MCF 10A (cell line): Measurements from ENCODE around the gene ASB4. TPM values are rescaled to one million over a fixed set of nuclear protein-coding genes. Genes with fewer than 3 reads are reported as not detected.
A peak's percentile ranks its signal among the peaks of the same experiment; 100 is the strongest.

ENCODE experiments used
- BruUV-seq: library from RNA; stranded (reverse); fragments of 400-500 nt; replicated peaks from 2 replicates; lab custom pipeline; 2021; lab: Mats Ljungman, UMichigan
- CTCF ChIA-PET: fragments of 300-600 bp; sonication (Branson Sonifier 250); formaldehyde crosslinking; extraction: SDS; loops from one replicate; lab custom pipeline; 2021; ENCODE audit warnings: antibody characterized with exemption, inconsistent platforms; lab: Yijun Ruan, JAX
- POLR2A ChIA-PET: fragments of 300-600, 350-650 bp; sonication (Branson Sonifier 250); formaldehyde crosslinking; extraction: SDS; loops from one replicate; lab custom pipeline; 2020; ENCODE audit warnings: antibody characterized with exemption, inconsistent platforms; lab: Yijun Ruan, JAX
- DNase-seq: peaks from one replicate; pipeline ENCODE4 v3.0.0-alpha.2; 2018; ENCODE audit not compliant: unreplicated experiment
- H3K27ac Mint-ChIP-seq: one replicate; pipeline ENCODE4 v1.8.0; 2022; ENCODE audit warnings: mild to moderate bottlenecking, low read depth, mixed read lengths; ENCODE audit not compliant: unreplicated experiment
- H3K27me3 Mint-ChIP-seq: one replicate; pipeline ENCODE4 v1.8.0; 2022; ENCODE audit warnings: mixed read lengths; ENCODE audit not compliant: insufficient read depth, unreplicated experiment
- H3K36me3 Mint-ChIP-seq: one replicate; pipeline ENCODE4 v1.8.0; 2022; ENCODE audit warnings: mild to moderate bottlenecking, moderate library complexity, mixed read lengths; ENCODE audit not compliant: insufficient read depth, unreplicated experiment
- H3K4me1 Mint-ChIP-seq: one replicate; pipeline ENCODE4 v1.8.0; 2022; ENCODE audit warnings: mixed read lengths; ENCODE audit not compliant: insufficient read depth, unreplicated experiment
- H3K4me3 Mint-ChIP-seq: one replicate; pipeline ENCODE4 v1.8.0; 2022; ENCODE audit warnings: mild to moderate bottlenecking, moderate library complexity, mixed read lengths; ENCODE audit not compliant: unreplicated experiment
- H3K9me3 Mint-ChIP-seq: one replicate; pipeline ENCODE4 v1.8.0; 2022; ENCODE audit warnings: mixed read lengths; ENCODE audit not compliant: unreplicated experiment
- intact Hi-C: fragments of 100-400 bp; cut with micrococcal nuclease; formaldehyde crosslinking; loops from 2 replicates; pipeline ENCODE4 v1.14.1; 2022
- total RNA-seq: library from RNA; stranded (reverse); gene quantifications from 2 replicates; pipeline ENCODE4 v1.2.3, GENCODE V29; 2022
- TF ChIP-seq, protein P1 (sequence below): fragments of 200-600 bp; IDR thresholded peaks from one replicate; pipeline ENCODE4 v1.8.0; 2022; ENCODE audit warnings: antibody characterized with exemption, mild to moderate bottlenecking; ENCODE audit not compliant: unreplicated experiment

The ASB4 gene
- total RNA-seq, 1 experiment from 2014 or later = not detected

DNA sequence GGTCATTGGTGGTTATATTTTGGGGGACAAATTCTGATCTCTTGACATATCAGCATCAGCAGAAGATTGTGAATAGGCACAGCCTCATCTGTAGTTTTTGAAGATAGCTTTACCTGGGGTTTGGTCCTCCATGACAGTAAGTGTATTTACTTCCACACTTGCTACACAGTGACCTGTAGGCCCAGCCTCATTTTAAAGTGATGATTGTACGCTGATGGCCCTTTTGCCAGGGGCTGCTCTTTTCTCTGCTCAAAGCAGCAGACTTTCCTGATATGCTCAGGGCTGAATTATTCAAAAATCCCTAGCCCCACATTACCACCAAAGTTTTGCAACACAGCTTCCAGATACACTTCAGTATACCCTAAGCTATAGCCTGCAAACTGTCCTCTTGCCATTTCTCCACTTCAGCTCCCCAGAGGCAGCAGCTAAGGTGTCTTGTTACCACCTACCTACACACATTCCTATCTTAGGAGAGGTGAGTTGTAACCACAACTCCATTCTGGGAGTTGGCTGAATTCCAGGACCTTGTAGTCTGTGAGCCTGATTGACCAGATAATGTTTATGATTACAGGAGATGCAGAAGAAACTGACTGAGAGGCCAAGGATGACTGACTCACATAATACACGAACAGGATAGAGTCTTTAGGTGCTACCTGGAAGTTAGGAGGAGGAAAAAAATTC lies 6.0 kb downstream of the ASB4 start:
- Mint-ChIP-seq H3K27me3 (no peaks in the 10 kb centered on the region), H3K27ac (peak overlapping the region; percentile 23), H3K36me3 (peaks cover 6% of the 10 kb centered on the region), H3K4me1 (peaks cover 24% of the 10 kb centered on the region), H3K9me3 (no peaks in the 10 kb centered on the region), H3K4me3 (no peak overlapping the region)
- TF ChIP-seq, protein P1, sequence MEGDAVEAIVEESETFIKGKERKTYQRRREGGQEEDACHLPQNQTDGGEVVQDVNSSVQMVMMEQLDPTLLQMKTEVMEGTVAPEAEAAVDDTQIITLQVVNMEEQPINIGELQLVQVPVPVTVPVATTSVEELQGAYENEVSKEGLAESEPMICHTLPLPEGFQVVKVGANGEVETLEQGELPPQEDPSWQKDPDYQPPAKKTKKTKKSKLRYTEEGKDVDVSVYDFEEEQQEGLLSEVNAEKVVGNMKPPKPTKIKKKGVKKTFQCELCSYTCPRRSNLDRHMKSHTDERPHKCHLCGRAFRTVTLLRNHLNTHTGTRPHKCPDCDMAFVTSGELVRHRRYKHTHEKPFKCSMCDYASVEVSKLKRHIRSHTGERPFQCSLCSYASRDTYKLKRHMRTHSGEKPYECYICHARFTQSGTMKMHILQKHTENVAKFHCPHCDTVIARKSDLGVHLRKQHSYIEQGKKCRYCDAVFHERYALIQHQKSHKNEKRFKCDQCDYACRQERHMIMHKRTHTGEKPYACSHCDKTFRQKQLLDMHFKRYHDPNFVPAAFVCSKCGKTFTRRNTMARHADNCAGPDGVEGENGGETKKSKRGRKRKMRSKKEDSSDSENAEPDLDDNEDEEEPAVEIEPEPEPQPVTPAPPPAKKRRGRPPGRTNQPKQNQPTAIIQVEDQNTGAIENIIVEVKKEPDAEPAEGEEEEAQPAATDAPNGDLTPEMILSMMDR = no peak
- peak; percentile 96 for DNase-seq
- ChIA-PET POLR2A (interaction anchor here (0.6 to 2.5 kb wide), 4 partner anchors 11 to 387 kb away, joined by 3 to 8 read pairs (median 3); no protein-coding TSS in a partner anchor), CTCF (interaction anchor here (0.5 to 7.7 kb wide), 9 partner anchors 13 to 1359 kb away, joined by 3 to 72 read pairs (median 7); no protein-coding TSS in a partner anchor)
- no TSS peak for BruUV-seq
- intact Hi-C loops = no loop called here

DNA sequence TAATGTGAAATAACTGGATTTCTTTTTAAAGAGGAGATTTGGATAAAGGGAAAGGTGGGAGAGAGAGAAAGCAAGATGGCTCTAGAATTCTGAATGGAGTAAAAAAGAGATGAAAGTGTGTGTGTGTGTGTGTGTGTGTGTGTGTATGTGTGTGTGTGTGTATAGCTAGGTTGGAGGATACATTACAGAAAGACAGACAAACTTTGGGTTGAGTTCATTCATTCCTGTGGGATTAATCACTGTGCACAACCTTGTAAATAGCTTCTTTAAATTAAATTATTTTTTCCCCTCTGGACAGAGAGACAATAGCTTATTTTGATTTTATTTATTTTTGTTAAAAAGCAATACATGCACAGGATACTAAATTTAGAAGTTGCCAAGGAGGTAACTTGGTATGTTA lies 7.5 kb downstream of the ASB4 start:
- no peak overlapping the region for H3K4me3 Mint-ChIP-seq
- H3K27me3 Mint-ChIP-seq = no peaks in the 10 kb centered on the region
- TF ChIP-seq, protein P1 = no peak
- POLR2A ChIA-PET = interaction anchor here (0.6 to 1.3 kb wide), 2 partner anchors 59 to 391 kb away, joined by 4 to 7 read pairs; partner anchors contain the start of gene PON2
- H3K4me1 Mint-ChIP-seq = peaks cover 24% of the 10 kb centered on the region
- H3K36me3 Mint-ChIP-seq = peaks cover 6% of the 10 kb centered on the region
- intact Hi-C loops = no loop called here
- CTCF ChIA-PET = interaction anchor here (0.6 to 7.7 kb wide), 7 partner anchors 11 to 1879 kb away, joined by 3 to 72 read pairs (median 4); no protein-coding TSS in a partner anchor
- no peak for DNase-seq
- H3K9me3 Mint-ChIP-seq = no peaks in the 10 kb centered on the region
- H3K27ac Mint-ChIP-seq = no peak overlapping the region
- BruUV-seq = no TSS peak

DNA sequence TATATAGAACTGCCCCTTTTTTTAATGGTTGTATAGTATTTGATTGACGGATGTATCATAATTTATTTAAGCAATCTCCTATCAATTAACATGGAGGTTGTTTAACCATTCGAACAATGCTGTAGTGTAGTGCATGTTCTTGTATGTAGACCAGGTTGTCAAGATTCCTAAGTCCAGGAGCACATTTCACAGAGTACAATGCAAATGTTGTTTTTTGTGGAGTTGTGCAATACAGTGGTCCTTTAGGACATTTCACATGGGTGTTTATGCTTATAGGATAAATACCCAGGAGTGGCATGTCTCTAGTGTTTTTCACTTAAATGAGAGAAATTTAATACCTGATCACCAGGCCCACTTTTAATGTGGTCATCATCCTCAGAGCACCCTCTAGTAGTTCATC lies 8.1 kb downstream of the ASB4 start:
- no peaks in the 10 kb centered on the region for H3K9me3 Mint-ChIP-seq
- ChIA-PET CTCF (interaction anchor here (0.9 to 7.7 kb wide), 6 partner anchors 12 to 193 kb away, joined by 3 to 66 read pairs (median 11); no protein-coding TSS in a partner anchor), POLR2A (interaction anchor here (1.3 kb wide), 1 partner anchor 59 kb away, joined by 7 read pairs; the partner anchor contains the start of gene PON2)
- no peak for DNase-seq
- peaks cover 6% of the 10 kb centered on the region for H3K36me3 Mint-ChIP-seq
- no peak overlapping the region for H3K27ac Mint-ChIP-seq
- no TSS peak for BruUV-seq
- no peak overlapping the region for H3K4me3 Mint-ChIP-seq
- TF ChIP-seq, protein P1 = no peak
- intact Hi-C loops = no loop called here
- H3K27me3 Mint-ChIP-seq = no peaks in the 10 kb centered on the region
- peaks cover 24% of the 10 kb centered on the region for H3K4me1 Mint-ChIP-seq

DNA sequence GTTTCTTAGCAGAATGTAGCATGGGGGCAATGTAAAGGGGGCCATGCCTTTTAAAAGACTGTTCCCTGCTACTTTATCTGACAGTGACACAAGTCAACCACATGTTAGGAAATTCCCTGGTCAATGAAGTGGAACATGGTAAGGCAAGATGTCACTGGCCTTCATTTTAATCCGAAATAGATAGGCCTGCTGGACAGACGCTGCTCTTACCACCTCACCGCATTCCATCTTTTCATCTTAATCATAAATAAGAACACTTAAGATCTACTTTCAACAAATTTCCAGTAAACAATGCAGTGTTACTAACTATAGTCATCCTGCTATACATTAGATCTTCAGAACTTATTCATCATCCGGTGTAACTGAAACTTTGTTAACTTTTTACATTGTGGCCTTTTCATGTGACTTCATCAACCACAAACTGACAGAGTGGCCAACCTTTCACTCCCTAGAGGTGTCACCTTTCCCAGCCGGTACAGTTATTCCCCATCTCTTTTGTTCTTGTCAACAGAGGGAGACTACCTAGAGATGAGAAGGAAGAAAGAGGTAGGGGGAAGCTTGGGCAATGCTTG lies 15.6 kb downstream of the ASB4 start:
- no TSS peak for BruUV-seq
- DNase-seq = peak; percentile 9
- H3K4me1 Mint-ChIP-seq = peaks cover 13% of the 10 kb centered on the region
- CTCF ChIA-PET = interaction anchor here (0.7 to 3.3 kb wide), 2 partner anchors 9 to 25 kb away, joined by 3 to 18 read pairs; no protein-coding TSS in a partner anchor
- H3K9me3 Mint-ChIP-seq = no peaks in the 10 kb centered on the region
- no peak overlapping the region for H3K4me3 Mint-ChIP-seq
- H3K27me3 Mint-ChIP-seq = no peaks in the 10 kb centered on the region
- TF ChIP-seq, protein P1 = no peak
- H3K27ac Mint-ChIP-seq = no peak overlapping the region
- intact Hi-C loops = no loop called here
- POLR2A ChIA-PET = no interaction called here
- H3K36me3 Mint-ChIP-seq = no peaks in the 10 kb centered on the region
